ENCODE data around the gene FLYWCH1.
"Not testable (repeated sequence)": the region's sequence is repeated elsewhere in the genome, so short reads cannot be mapped to it uniquely, and the experiment has no call there.

FLYWCH1 gene

DNA sequence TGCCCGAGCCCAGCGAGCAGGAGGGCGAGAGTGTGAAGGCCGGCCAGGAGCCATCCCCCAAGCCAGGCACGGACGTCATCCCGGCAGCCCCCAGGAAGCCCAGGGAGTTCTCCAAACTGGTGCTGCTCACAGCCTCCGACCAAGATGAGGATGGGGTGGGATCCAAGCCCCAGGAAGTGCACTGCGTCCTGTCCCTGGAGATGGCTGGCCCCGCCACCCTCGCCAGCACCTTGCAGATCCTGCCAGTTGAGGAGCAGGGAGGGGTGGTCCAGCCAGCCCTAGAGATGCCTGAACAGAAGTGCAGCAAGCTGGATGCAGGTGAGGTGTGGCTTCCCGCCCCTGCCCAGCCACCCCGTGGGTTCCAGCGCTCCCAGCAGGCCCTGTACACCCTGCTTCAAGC lies 18.0 kb downstream of the FLYWCH1 start:
- H3K27ac Mint-ChIP-seq, result no peak overlapping the region
- H3K9me3 Mint-ChIP-seq (ENCODE audit: low read depth), result no peaks in the 10 kb centered on the region
- peaks cover 2% of the 10 kb centered on the region for H3K36me3 Mint-ChIP-seq
- H3K4me1 Mint-ChIP-seq (ENCODE audit: low read depth), result peaks cover 11% of the 10 kb centered on the region
- H3K27me3 Mint-ChIP-seq, result no peaks in the 10 kb centered on the region
- no peak overlapping the region for H3K4me3 Mint-ChIP-seq

DNA sequence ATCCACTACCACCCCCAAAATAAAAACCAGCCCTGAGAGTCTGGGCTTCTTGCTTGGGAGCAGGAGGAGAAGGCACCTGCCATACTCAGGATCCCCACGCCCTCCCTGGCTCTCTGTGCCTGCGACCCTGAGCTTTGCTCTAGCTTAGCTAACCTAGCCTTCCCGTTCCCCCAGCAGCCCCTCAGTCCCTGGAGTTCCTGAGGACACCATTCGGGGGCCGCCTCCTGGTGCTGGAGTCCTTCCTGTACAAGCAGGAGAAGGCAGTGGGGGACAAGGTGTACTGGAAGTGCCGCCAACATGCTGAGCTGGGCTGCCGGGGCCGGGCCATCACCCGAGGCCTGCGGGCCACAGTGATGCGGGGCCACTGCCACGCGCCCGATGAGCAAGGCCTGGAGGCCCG lies 18.5 kb downstream of the FLYWCH1 start:
- H3K36me3 Mint-ChIP-seq, result peaks cover 2% of the 10 kb centered on the region
- no peak overlapping the region for H3K27ac Mint-ChIP-seq
- no peak overlapping the region for H3K4me3 Mint-ChIP-seq
- H3K9me3 Mint-ChIP-seq (ENCODE audit: low read depth), result no peaks in the 10 kb centered on the region
- H3K27me3 Mint-ChIP-seq, result no peaks in the 10 kb centered on the region
- H3K4me1 Mint-ChIP-seq (ENCODE audit: low read depth), result peaks cover 11% of the 10 kb centered on the region

DNA sequence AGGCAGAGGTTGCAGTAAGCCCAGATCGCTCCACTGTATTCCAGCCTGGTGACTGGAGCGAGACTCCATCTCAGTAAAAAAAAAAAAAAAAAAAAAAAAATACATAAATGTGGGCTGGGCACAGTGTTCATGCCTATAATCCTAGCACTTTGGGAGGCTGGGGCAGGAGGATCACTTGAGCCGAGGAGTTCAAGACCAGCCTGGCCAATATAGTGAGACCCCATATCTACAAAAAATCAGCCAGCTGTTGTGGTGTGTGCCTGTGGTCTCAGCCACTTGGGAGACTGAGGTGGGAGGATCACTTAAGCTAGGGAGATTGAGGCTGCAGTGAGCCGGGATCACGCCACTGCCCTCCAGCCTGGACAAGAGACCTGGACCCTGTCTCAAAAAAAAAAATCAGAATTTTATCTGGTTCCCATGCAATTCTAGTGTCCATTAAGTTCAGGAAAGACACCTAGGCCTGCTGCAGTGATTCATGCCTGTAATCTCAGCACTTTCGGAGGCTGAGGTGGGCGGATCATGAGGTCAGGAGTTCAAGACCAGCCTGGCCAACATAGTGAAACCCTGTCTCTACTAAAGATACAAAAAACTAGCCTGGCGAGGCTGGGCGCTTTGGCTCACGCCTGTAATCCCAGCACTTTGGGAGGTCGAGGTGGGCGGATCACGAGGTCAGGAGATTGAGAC lies 19.6 kb downstream of the FLYWCH1 start:
- H3K4me3 Mint-ChIP-seq; H3K36me3 Mint-ChIP-seq; H3K27me3 Mint-ChIP-seq; H3K9me3 Mint-ChIP-seq (ENCODE audit: low read depth); H3K27ac Mint-ChIP-seq: not testable (repeated sequence)
- H3K4me1 Mint-ChIP-seq (ENCODE audit: low read depth), result peaks cover 11% of the 10 kb centered on the region

DNA sequence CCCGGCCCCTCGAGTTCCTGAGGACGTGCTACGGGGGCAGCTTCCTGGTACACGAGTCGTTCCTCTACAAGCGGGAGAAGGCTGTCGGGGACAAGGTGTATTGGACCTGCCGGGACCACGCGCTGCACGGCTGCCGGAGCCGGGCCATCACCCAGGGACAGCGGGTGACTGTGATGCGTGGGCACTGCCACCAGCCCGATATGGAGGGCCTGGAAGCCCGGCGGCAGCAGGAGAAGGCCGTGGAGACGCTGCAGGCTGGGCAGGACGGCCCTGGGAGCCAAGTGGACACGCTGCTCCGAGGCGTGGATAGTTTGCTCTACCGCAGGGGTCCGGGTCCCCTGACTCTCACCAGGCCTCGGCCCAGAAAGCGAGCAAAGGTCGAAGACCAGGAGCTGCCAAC lies 21.4 kb downstream of the FLYWCH1 start:
- no peaks in the 10 kb centered on the region for H3K9me3 Mint-ChIP-seq (ENCODE audit: low read depth)
- no peak overlapping the region for H3K4me3 Mint-ChIP-seq
- H3K4me1 Mint-ChIP-seq (ENCODE audit: low read depth), result no peaks in the 10 kb centered on the region
- H3K27me3 Mint-ChIP-seq, result no peaks in the 10 kb centered on the region
- peaks cover 2% of the 10 kb centered on the region for H3K36me3 Mint-ChIP-seq
- H3K27ac Mint-ChIP-seq, result no peak overlapping the region

DNA sequence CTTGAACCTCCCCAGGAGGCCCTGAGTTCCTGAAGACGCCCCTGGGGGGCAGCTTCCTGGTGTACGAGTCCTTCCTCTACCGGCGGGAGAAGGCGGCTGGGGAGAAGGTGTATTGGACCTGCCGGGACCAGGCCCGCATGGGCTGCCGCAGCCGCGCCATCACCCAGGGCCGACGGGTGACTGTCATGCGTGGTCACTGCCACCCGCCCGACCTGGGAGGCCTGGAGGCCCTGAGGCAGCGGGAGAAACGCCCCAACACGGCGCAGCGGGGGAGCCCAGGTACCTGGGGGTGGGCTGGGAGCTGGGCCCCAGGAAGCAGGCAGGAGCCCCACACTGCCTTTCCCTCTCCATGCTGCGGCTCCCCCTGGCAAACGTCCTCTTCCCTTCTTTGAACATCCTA lies 22.0 kb downstream of the FLYWCH1 start:
- H3K9me3 Mint-ChIP-seq (ENCODE audit: low read depth), result no peaks in the 10 kb centered on the region
- H3K36me3 Mint-ChIP-seq, result peaks cover 2% of the 10 kb centered on the region
- H3K27me3 Mint-ChIP-seq, result no peaks in the 10 kb centered on the region
- no peaks in the 10 kb centered on the region for H3K4me1 Mint-ChIP-seq (ENCODE audit: low read depth)
- no peak overlapping the region for H3K27ac Mint-ChIP-seq
- H3K4me3 Mint-ChIP-seq, result no peak overlapping the region

DNA sequence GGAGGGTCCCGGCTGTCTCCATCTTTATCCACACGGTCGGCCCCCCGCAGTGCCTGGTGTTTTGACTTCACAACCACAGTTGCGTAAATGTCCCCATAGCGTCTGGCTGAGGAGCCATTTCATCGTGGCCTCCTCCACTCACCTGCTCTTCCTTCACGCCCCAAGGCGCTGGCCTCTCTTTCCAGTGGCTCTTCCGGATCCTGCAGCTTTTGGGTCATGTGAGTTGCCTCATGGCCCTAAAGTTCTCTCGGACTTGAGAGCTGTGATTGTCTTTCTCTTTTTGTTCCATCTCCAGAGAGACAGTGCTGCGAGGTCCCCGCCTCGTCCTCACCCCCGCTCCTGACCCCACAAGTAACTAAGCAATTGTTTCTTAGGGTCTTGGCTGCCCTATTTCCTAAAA lies 22.7 kb downstream of the FLYWCH1 start:
- H3K27me3 Mint-ChIP-seq, result no peaks in the 10 kb centered on the region
- H3K36me3 Mint-ChIP-seq, result peaks cover 2% of the 10 kb centered on the region
- H3K4me1 Mint-ChIP-seq (ENCODE audit: low read depth), result no peaks in the 10 kb centered on the region
- no peaks in the 10 kb centered on the region for H3K9me3 Mint-ChIP-seq (ENCODE audit: low read depth)
- no peak overlapping the region for H3K4me3 Mint-ChIP-seq
- no peak overlapping the region for H3K27ac Mint-ChIP-seq

DNA sequence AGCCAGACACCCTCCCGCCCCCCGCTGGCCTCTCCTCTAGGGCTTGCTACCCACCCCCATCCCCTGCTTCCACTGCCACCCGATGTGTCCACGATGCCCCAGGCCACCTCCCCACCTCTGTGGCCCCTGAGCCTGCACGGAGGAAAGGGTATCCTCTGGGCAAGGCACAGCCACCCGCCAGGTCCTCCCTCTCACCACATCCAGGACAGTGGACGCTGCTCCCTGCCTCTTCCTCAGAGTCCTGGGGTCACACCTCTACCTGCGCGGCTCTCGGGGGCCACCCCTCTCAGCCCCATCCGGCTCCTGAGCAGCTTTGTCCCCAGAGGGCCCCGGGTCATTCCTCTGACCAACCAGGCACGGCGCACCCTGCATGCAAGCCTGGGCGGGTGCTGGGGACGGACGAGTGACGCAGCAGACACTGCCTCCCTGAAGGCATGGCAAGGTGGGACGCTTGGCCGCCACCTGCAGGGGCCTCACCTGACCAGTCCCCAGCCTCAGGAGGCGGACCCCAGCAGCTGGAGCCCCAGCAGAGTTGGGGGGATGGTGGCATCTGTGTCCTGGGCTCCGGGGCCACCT lies 24.8 kb downstream of the FLYWCH1 start:
- no peaks in the 10 kb centered on the region for H3K9me3 Mint-ChIP-seq (ENCODE audit: low read depth)
- H3K27me3 Mint-ChIP-seq, result no peaks in the 10 kb centered on the region
- no peak overlapping the region for H3K27ac Mint-ChIP-seq
- H3K4me1 Mint-ChIP-seq (ENCODE audit: low read depth), result no peaks in the 10 kb centered on the region
- peaks cover 2% of the 10 kb centered on the region for H3K36me3 Mint-ChIP-seq
- H3K4me3 Mint-ChIP-seq, result no peak overlapping the region

DNA sequence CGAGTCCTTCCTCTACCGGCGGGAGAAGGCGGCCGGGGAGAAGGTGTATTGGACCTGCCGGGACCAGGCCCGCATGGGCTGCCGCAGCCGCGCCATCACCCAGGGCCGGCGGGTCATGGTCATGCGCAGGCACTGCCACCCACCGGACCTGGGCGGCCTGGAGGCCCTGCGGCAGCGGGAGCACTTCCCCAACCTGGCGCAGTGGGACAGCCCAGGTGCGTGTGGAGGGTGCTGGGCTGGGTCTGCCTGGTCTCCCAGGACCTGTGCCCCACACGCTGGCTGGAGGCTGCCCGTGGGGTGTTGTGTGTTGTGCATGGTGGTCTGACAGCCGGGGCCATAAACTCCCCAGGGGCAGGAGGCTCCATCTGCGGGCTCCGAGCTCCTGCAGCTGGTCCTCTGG lies 25.4 kb downstream of the FLYWCH1 start:
- Mint-ChIP-seq H3K27ac (no peak overlapping the region), H3K9me3 (ENCODE audit: low read depth) (no peaks in the 10 kb centered on the region), H3K27me3 (no peaks in the 10 kb centered on the region), H3K4me1 (ENCODE audit: low read depth) (no peaks in the 10 kb centered on the region), H3K4me3 (no peak overlapping the region), H3K36me3 (peaks cover 2% of the 10 kb centered on the region)

DNA sequence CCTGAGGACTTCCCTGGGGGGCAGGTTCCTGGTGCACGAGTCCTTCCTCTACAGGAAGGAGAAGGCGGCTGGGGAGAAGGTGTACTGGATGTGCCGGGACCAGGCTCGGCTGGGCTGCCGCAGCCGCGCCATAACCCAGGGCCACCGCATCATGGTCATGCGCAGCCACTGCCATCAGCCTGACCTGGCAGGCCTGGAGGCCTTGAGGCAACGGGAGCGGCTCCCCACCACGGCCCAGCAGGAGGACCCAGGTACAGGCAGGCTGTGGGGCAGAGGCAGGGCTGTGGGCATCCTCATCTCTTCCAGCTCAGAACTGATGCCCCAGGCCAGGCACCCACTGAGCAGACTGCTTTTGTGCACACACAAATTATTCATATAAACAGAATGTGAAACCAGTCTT lies 26.5 kb downstream of the FLYWCH1 start:
- H3K27ac Mint-ChIP-seq, result no peak overlapping the region
- H3K4me1 Mint-ChIP-seq (ENCODE audit: low read depth), result no peaks in the 10 kb centered on the region
- no peaks in the 10 kb centered on the region for H3K27me3 Mint-ChIP-seq
- peaks cover 4% of the 10 kb centered on the region for H3K36me3 Mint-ChIP-seq
- H3K9me3 Mint-ChIP-seq (ENCODE audit: low read depth), result no peaks in the 10 kb centered on the region
- no peak overlapping the region for H3K4me3 Mint-ChIP-seq

DNA sequence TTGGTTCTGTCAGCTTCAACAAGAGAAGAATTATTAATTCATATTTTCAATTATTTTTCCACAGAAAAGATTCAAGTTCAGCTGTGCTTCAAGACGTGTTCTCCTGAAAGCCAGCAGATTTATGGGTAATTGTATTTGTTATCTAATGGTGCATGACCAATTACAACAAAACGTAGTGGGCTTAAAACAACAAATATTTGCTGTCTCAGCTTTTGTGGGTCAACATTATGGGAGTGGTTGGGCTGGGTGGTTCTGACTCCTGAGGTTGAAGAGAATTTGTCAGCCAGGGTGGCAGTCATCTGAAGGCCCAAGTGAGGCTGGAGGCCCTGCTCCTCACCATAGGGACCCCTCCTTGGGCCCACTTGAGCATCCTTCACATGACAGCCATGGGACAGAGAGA lies 28.2 kb downstream of the FLYWCH1 start:
- Mint-ChIP-seq H3K4me1 (ENCODE audit: low read depth) (no peaks in the 10 kb centered on the region), H3K27ac (no peak overlapping the region), H3K36me3 (peaks cover 2% of the 10 kb centered on the region), H3K9me3 (ENCODE audit: low read depth) (no peaks in the 10 kb centered on the region), H3K4me3 (no peak overlapping the region), H3K27me3 (no peaks in the 10 kb centered on the region)

DNA sequence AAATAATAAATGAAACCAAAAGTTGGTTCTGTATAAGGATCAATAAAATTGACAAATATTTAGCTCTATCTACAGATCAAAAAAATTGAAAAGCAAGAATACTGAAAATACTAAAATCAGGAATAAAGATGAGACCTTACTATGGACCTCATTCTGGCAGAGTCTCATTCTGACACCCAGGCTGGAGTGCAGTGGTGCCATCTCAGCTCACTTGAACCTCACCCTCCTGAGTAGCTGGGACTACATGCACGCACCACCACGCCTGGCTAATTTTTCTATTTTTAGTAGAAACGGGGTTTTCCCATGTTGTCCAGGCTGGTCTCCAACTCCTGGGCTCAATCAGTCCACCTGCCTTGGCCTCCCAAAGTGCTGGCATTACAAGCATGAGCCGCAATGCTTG lies 30.3 kb downstream of the FLYWCH1 start:
- Mint-ChIP-seq H3K4me3 (no peak overlapping the region), H3K27me3 (no peaks in the 10 kb centered on the region), H3K36me3 (peaks cover 3% of the 10 kb centered on the region), H3K9me3 (ENCODE audit: low read depth) (no peaks in the 10 kb centered on the region), H3K4me1 (ENCODE audit: low read depth) (no peaks in the 10 kb centered on the region), H3K27ac (no peak overlapping the region)

DNA sequence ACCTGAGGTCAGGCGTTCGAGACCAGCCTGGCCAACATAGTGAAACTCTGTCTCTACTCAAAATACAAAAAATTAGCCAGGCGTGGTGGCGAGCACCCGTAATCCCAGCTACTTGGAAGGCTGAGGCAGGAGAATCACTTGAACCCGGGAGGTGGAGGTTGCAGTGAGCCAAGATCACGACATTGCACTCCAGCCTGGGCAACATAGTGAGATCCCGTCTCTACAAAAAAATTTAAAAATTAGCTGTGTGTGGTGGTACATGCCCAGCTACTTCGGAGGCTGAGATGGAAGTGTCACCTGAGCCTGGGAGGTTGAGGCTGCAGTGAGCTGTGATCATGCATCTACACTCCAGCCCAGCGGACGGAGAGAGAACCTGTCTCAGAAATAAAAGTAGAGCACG lies 32.0 kb downstream of the FLYWCH1 start:
- H3K4me3 Mint-ChIP-seq; H3K27ac Mint-ChIP-seq; H3K4me1 Mint-ChIP-seq (ENCODE audit: low read depth); H3K27me3 Mint-ChIP-seq; H3K36me3 Mint-ChIP-seq; H3K9me3 Mint-ChIP-seq (ENCODE audit: low read depth): not testable (repeated sequence)

DNA sequence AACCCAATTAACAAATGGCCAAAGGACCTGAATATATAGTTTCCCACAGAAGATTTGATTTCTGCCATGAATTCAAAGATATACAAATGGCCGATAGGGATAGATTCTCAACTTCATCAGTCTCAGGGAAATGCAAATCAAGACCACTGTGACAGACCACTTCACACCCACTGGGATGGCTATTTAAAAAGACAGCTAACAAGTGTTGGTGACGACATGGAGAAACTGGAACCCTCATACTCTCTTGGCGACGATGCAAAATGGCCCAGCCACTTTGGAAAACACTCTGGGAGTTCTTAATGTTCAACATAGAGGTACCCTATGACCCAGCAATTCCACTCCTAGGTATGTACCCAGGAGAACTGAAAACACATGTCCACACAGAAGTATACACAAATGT lies 34.9 kb downstream of the FLYWCH1 start:
- H3K4me1 Mint-ChIP-seq (ENCODE audit: low read depth), result no peaks in the 10 kb centered on the region
- H3K27ac Mint-ChIP-seq, result no peak overlapping the region
- H3K27me3 Mint-ChIP-seq, result no peaks in the 10 kb centered on the region
- peaks cover 4% of the 10 kb centered on the region for H3K36me3 Mint-ChIP-seq
- H3K9me3 Mint-ChIP-seq (ENCODE audit: low read depth), result no peaks in the 10 kb centered on the region
- no peak overlapping the region for H3K4me3 Mint-ChIP-seq

DNA sequence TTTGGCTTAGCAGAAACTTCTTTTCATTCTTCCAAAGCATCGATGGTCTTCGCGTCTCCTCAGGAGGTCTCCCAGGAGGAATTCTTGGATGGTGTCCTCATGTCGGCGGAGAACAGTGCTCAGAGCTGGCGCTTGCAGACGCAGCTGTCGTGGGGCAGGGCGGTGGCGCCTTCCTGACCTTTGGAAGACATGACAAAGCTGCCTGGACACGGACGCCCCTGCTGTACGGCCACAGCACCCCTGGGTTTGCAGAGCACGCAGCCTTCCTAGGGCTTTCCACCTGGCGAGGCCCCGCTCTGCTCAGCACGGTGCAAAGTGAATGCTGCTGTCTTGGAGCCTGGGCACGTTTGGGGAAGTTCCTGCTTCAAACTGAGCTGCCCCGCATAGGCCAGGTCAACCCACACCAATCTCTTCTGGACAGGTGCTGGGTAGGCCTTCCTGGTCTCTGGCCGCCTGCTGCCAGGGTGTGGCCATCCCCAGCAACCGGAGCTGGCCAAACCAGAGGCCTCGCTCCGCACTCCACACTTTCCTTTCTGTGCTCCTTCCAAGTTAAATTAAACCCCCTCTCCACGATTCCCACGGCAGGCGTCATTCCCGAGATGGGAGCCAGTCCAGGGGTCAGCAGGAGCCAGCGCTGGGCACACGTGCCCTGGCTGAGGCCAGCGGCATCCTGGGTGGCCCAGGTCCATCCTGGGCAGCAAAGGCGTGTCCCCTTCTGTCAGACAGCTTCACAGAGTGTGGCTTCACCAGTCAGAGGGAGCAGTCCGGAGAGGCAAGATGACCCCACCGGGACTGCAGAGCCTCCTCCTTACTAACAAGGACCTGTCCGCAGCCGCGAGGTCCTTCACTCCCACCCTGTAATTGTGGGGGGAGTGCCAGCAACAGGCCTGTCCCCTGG lies 37.3 kb downstream of the FLYWCH1 start:
- Mint-ChIP-seq H3K4me3 (no peak overlapping the region), H3K4me1 (ENCODE audit: low read depth) (no peaks in the 10 kb centered on the region), H3K36me3 (peaks cover 3% of the 10 kb centered on the region), H3K9me3 (ENCODE audit: low read depth) (no peaks in the 10 kb centered on the region), H3K27ac (no peak overlapping the region), H3K27me3 (no peaks in the 10 kb centered on the region)

DNA sequence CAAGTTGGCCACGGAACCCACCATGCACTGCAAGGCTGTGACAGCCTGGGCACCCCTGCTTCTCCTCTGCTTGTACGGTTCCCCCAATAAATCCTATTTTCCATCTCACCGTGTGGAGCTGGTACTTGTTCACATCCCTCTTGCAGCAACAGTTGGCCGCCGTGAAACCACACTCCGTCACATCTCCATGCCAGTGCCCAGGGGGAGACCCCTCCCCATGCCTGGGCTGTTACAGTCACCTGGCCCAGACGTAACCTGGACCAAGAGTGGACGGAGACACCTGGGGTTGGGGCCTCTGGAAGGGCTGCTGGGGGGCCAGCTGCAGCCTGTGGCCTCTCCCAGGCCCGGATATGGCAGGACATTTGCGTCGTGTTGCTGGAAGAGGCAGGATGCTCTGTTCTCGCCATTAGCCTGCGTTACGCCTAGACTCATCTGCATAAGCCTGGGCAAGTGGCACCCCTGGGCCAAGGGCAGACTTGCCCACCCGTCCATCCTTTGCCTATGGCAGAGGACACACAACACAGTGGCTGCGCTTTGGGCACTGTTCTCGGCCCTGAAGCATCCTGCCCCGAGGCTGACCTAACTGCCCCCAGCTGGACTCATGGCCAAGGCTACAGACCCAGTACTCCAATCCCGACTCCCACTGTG lies 38.1 kb downstream of the FLYWCH1 start:
- Mint-ChIP-seq H3K4me3 (no peak overlapping the region), H3K27me3 (no peaks in the 10 kb centered on the region), H3K4me1 (ENCODE audit: low read depth) (no peaks in the 10 kb centered on the region), H3K9me3 (ENCODE audit: low read depth) (no peaks in the 10 kb centered on the region), H3K27ac (no peak overlapping the region), H3K36me3 (peaks cover 3% of the 10 kb centered on the region)
